Progenitor cell of endocrine pancreas (in vitro differentiated cells): ENCODE data around the gene NMUR1. TPM values are rescaled to one million over a fixed set of nuclear protein-coding genes. Genes with fewer than 3 reads are reported as not detected.
"Not testable (repeated sequence)": the region's sequence is repeated elsewhere in the genome, so short reads cannot be mapped to it uniquely, and the experiment has no call there.

ENCODE experiments used
- DNase-seq: peaks from one replicate; pipeline ENCODE4 v3.0.0; 2021; ENCODE audit warnings: low spot score; ENCODE audit not compliant: unreplicated experiment
- H3K27ac Mint-ChIP-seq: 2 replicates; pipeline ENCODE4 v1.8.0; 2021; ENCODE audit warnings: mild to moderate bottlenecking, moderate library complexity, mixed read lengths
- H3K27me3 Mint-ChIP-seq: 2 replicates; pipeline ENCODE4 v1.8.0; 2021; ENCODE audit warnings: mixed read lengths
- H3K36me3 Mint-ChIP-seq: 2 replicates; pipeline ENCODE4 v1.8.0; 2022; ENCODE audit warnings: mixed read lengths; ENCODE audit not compliant: insufficient read depth
- H3K4me1 Mint-ChIP-seq: 2 replicates; pipeline ENCODE4 v1.8.0; 2021; ENCODE audit warnings: low read depth, mixed read lengths
- H3K4me3 Mint-ChIP-seq: 2 replicates; pipeline ENCODE4 v1.8.0; 2021; ENCODE audit warnings: low read depth, mild to moderate bottlenecking, moderate library complexity, mixed read lengths
- H3K9me3 Mint-ChIP-seq: 2 replicates; pipeline ENCODE4 v1.8.0; 2021; ENCODE audit warnings: low read depth, mixed read lengths
- total RNA-seq: library from RNA; stranded (reverse); gene quantifications from 2 replicates; pipeline ENCODE4 v1.2.1, GENCODE V29; 2021
- TF ChIP-seq, protein P1 (sequence below): fragments of 200-600 bp; sonication (generic); IDR thresholded peaks from one replicate; pipeline ENCODE4 v1.5.0; 2021; ENCODE audit warnings: antibody characterized with exemption, mild to moderate bottlenecking; ENCODE audit not compliant: unreplicated experiment

Gene NMUR1
- total RNA-seq, 1 donor from 2014 or later: not detected

DNA sequence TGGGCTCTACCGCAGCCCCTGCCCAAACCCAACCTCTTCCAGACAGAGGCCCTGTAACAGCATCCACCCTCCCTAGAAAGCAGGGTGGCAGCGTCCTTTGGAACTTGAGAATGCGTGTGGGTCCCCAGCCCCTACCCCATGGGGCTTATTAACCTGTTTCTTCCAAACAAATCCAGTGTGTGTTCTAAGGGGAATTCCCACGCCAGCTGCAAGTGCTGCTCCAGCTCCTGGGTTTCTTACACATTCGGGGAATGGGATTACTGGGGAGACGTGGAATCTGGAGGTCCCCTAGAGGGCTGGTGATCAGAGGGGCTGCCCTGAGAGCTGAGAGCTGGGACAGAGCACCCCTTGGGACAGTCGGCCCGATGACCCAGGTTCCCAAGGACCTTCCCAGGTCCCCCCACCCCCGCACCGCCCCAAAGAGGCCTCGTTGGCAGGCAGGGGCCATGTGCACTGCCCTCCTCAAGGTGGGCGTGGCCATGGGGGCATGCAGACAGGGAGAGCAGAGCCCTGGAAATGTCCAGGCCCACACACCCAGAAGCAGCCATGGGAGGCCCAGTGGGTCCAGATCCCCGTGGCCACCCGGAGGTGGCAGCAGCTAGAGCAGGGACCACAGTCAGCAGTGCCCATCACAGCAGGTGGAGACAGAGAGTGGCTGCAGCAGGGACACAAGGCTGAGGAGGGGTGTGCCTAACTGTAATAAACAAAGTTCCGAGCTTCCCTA, 43.6 kb upstream of the NMUR1 start:
- Mint-ChIP-seq H3K4me3 (no peak overlapping the region), H3K9me3 (peaks cover 3% of the 10 kb centered on the region), H3K4me1 (peaks cover 9% of the 10 kb centered on the region), H3K27me3 (no peaks in the 10 kb centered on the region), H3K27ac (peak overlapping the region; percentile 46), H3K36me3 (no peaks in the 10 kb centered on the region)
- no peak for DNase-seq
- TF ChIP-seq, protein P1, sequence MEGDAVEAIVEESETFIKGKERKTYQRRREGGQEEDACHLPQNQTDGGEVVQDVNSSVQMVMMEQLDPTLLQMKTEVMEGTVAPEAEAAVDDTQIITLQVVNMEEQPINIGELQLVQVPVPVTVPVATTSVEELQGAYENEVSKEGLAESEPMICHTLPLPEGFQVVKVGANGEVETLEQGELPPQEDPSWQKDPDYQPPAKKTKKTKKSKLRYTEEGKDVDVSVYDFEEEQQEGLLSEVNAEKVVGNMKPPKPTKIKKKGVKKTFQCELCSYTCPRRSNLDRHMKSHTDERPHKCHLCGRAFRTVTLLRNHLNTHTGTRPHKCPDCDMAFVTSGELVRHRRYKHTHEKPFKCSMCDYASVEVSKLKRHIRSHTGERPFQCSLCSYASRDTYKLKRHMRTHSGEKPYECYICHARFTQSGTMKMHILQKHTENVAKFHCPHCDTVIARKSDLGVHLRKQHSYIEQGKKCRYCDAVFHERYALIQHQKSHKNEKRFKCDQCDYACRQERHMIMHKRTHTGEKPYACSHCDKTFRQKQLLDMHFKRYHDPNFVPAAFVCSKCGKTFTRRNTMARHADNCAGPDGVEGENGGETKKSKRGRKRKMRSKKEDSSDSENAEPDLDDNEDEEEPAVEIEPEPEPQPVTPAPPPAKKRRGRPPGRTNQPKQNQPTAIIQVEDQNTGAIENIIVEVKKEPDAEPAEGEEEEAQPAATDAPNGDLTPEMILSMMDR: no peak

DNA sequence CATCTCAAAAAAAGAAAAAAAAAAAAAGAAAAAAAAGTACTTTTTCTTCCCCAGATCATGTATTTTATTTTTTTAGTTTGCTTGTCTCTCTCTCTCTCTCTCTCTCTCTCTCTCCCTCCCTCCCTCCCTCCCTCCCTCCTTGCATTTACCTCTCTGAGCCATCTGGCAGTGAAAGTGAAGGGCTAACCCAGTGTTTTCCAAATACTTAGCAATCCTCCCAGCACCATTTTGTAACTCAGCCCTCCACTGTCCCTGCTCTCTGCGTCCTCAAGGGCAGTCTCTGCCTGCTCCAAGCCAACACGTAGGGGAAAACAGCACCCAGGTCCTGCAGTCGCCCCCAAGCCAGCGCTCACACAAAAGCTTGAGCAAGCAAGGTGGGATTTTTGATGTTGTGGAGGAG, 42.9 kb upstream of the NMUR1 start:
- Mint-ChIP-seq H3K9me3 (no peaks in the 10 kb centered on the region), H3K4me1 (peaks cover 9% of the 10 kb centered on the region), H3K27me3 (no peaks in the 10 kb centered on the region), H3K27ac (no peak overlapping the region), H3K4me3 (no peak overlapping the region), H3K36me3 (no peaks in the 10 kb centered on the region)
- DNase-seq: no peak
- TF ChIP-seq, protein P1: no peak

DNA sequence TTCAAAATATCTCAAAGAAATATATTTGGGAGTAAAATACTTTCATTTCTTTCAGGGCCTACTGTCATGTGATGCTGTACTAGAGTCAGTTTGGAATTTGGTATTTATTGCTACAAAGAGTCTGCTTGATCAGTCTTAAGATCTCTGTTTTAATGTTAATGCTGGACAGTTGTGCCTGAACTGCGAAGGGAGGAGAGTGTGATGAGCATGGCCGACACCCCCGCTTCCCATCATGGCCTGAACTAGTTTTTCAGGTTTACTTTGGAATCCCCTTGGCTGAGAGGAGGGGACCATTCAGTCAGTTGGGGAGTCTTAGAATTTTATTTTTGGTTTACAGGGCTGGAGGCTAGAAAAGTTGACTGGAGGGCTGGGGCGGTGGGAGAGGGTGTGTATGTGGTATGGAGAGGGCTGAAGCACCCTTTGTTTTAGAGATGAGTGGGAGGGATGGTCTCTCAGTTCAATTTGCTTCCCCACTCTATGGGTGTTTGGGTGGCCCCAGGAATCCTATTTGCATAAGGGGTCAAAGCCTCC, 41.5 kb upstream of the NMUR1 start:
- Mint-ChIP-seq H3K9me3 (no peaks in the 10 kb centered on the region), H3K27ac (no peak overlapping the region), H3K36me3 (no peaks in the 10 kb centered on the region), H3K4me3 (no peak overlapping the region), H3K27me3 (no peaks in the 10 kb centered on the region), H3K4me1 (peaks cover 9% of the 10 kb centered on the region)
- TF ChIP-seq, protein P1: no peak
- DNase-seq: no peak

DNA sequence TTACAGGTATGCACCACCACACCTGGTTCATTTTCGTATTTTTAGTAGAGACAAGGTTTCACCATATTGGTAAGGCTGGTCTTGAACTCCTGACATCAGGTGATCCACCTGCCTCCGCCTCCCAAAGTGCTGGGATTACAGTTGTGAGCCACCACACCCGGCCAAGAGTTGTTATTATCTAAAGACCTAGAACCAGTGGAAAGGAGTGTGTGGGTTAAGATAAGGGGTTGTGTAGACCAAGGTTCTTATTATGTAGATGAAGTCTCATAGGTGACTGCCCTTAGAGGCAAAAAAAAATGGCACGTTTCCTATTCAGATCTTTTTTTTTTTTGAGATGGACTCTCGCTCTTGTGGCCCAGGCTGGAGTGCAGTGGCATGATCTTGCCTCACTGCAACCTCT, 40.7 kb upstream of the NMUR1 start:
- H3K9me3 Mint-ChIP-seq, H3K4me1 Mint-ChIP-seq, H3K27me3 Mint-ChIP-seq, DNase-seq, H3K27ac Mint-ChIP-seq, H3K36me3 Mint-ChIP-seq, H3K4me3 Mint-ChIP-seq: not testable (repeated sequence)

DNA sequence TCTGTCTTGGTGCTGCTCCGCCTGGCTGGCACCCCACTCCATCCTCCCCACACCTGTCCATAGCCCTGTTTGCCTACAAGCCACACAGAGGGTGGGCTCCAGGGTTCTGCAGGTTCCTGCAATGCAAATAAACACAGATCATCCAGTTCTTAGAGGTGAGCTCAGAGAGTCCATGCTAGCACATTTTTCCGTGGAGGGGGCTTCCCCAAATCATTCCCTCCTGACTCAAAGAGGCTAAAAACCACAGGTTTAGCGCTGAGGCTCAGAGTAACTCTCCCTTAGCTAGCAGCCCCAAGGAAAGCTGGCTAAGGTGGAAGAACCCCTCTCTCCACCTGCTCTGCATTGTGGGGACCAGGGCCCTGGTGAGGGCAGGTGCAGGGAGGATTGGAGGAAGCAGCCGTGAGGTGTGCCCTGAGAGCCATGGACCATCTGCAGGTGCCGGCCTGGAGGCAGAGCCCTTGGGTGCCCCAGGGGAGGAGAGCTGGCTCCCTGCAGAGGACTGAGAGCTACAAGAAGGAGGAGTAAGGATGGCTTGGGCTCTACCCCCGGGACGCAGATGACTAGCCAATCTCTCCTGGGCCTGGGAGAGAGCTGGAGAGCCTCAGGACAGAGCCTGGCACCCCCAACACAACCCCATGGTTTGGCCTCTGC, 38.7 kb upstream of the NMUR1 start:
- no peaks in the 10 kb centered on the region for H3K9me3 Mint-ChIP-seq

More for the DNA sequence above, 38.7 kb upstream of the NMUR1 start:
- Mint-ChIP-seq H3K36me3 (no peaks in the 10 kb centered on the region), H3K27me3 (no peaks in the 10 kb centered on the region), H3K27ac (no peak overlapping the region), H3K4me3 (no peak overlapping the region), H3K4me1 (peaks cover 7% of the 10 kb centered on the region)
- DNase-seq: no peak
- TF ChIP-seq, protein P1: no peak
